ENCODE measurements around the gene VAT1. TPM values are rescaled to one million over a fixed set of nuclear protein-coding genes. Genes with fewer than 3 reads are reported as not detected.

Gene VAT1
- total and polyA plus RNA-seq, 2 of the 13 experiments (the other 11 are each of a cell fraction or from before 2014, with no cell fraction given): 143 to 205 TPM

- no peak for TF ChIP-seq BATF2 (CRISPR knock-in tag; IDR thresholded peaks at IDR 0.05)
- no peak for TF ChIP-seq ZNF292 (CRISPR knock-in tag; IDR thresholded peaks at IDR 0.05; ENCODE audit: borderline replicate concordance, low read depth)
- no peak for TF ChIP-seq SNAPC4 (CRISPR knock-in tag; IDR thresholded peaks at IDR 0.05)
- 0 out of 2 replicates have a peak, but pooled peaks have one; percentile 9 for TF ChIP-seq SOX5 (CRISPR knock-in tag; IDR thresholded peaks at IDR 0.05; ENCODE audit: borderline replicate concordance)
- no peak for TF ChIP-seq MAF1 (CRISPR knock-in tag; IDR thresholded peaks at IDR 0.05; ENCODE audit: borderline replicate concordance)
- TF ChIP-seq SP140L (CRISPR knock-in tag; IDR thresholded peaks at IDR 0.05; ENCODE audit: borderline replicate concordance): no peak
- no peak for TF ChIP-seq SRSF9 (IDR thresholded peaks at IDR 0.05; ENCODE audit: borderline replicate concordance, insufficient read depth, low read depth, low read length, poor library complexity, severe bottlenecking)
- TF ChIP-seq CSRNP1 (CRISPR knock-in tag; IDR thresholded peaks at IDR 0.05): no peak
- no peak for TF ChIP-seq ZBTB40 (IDR thresholded peaks at IDR 0.05)
- no peak for TF ChIP-seq ZBTB40 (CRISPR knock-in tag; IDR thresholded peaks at IDR 0.05)
Measured at GRCh38 chr17:43003542-43004172, 18.5 kb downstream of the VAT1 start (continued).
